Measurements from ENCODE around the gene ANO9.
"Not testable (repeated sequence)": the region's sequence is repeated elsewhere in the genome, so short reads cannot be mapped to it uniquely, and the experiment has no call there.

Gene ANO9

DNA sequence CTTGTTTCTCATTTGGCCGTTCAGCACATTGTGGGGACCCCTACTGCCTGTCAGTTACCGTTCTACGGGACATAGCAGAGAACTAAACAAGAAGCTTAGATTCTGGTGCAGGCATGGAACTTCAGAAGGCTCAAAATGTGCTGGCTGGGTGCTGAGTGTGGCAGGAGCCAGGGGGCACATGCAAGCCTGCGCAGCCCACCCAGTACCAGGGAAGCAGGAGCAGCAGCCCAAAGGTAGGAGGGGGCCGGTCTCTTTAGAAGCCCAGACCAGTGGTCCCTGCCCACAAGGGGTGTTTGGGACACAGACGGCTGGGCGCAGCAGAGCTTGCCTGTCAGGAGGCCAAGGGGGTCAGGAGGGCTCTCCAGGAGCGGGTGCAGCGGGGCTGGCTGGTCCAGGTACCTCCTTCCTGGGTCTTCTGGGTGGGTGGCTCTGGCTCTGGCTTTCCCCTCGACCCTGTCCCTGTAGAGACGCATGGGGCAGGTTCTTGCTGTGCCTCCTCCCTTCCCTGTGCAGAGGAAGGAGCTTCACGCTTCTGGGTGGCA lies 10.5 kb upstream of the ANO9 start:
- no peak for DNase-seq (ENCODE audit: low spot score)

DNA sequence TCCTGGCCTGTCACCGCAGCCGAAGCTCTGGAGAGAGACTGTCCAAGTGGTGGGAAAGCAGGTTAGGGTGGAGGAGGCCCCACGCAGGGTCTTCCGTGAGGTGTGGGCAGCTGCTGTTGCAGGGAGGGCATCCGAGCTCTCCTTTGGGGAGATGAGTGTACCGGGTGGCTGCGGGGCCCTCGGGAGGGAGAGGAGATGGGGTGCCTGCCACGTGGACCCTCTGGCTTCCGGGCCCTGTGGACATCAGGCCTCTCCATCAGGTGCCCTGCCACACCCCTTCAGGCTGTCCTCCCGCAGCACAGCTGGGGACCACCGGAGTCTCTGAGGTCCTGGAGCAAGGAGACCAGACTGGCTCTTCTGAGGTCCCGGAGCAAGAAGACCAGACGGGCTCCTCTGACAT lies 9.9 kb upstream of the ANO9 start:
- no peak for DNase-seq (ENCODE audit: low spot score)

DNA sequence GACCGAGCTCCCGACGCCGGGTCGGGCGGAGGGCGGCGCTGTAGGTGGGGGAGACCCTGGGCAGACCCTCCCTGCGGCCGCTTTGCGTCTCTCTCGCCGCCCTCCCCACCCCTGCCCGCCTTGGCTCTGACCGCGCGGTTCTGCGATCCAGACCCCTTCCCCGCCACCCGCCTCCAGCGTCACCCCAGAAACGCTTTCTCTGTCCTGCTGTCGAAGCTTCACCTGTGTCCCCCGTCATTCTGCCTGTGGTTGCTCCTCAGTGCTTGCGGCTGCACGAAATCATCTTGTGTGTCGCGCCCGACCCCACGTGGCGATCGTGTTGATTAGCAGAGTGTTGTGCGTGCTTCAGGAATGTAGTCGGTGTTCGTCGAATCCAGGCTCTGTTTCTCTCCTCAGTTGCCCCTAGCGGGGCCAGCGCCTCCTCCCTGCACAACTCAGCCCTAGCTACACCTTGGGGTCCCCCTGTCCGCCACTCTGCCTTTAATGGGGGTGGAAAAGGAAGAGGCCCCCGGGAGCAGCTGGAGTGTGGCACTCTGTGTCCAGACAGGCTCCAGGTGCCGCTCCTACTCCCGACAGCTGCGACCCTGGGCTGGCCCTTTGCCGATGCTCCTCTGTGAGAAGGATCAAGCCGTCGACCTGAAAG lies 9.1 kb upstream of the ANO9 start:
- peak; percentile 36 for DNase-seq (ENCODE audit: low spot score)

DNA sequence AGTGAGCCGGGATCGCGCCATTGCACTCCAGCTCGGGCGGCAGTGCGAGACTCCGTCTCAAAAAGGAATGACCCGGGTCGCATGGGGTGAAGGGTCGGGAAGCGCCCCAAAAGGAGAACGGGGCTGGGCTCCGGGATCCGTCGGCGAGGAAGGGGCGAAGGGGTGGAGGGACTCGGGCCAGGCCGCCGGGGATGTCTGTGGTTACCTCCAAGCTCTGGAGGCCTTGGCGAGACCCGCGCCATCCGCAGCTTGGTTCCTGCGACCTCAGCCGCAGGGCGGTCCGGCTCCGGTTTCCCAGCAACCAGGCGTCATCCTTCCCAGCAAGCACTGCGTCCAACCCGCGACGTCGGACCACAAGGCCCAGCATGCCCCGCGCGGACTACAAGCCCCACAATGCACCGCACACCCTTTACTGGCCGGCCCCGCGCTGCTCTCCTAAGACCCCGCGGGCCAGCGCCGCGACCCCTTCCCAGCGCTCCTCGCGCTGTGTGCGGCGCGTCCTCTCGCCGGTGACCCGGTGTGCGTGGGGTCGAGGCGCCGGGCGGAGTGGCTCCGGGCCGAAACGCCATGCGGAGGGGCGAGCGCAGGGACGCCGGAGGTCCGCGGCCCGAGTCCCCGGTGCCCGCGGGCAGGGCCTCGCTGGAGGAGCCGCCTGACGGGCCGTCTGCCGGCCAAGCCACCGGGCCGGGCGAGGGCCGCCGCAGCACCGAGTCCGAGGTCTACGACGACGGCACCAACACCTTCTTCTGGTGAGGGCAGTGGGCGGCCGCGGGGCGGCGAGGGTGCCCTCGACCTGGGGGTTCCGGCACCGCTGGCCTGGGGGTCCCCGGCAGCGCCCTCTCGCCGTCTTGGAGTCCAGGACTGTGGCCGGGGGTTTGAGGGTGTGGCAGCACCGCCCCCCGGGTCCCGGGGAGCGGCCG lies 8.3 kb upstream of the ANO9 start, which contains the start of gene PTDSS2:
Gene PTDSS2 (plus strand): TSS at position 391 of the 920 bp plus-strand sequence. CDS start 177 bp downstream, at position 568.
- peak; percentile 92 for DNase-seq (ENCODE audit: low spot score)

DNA sequence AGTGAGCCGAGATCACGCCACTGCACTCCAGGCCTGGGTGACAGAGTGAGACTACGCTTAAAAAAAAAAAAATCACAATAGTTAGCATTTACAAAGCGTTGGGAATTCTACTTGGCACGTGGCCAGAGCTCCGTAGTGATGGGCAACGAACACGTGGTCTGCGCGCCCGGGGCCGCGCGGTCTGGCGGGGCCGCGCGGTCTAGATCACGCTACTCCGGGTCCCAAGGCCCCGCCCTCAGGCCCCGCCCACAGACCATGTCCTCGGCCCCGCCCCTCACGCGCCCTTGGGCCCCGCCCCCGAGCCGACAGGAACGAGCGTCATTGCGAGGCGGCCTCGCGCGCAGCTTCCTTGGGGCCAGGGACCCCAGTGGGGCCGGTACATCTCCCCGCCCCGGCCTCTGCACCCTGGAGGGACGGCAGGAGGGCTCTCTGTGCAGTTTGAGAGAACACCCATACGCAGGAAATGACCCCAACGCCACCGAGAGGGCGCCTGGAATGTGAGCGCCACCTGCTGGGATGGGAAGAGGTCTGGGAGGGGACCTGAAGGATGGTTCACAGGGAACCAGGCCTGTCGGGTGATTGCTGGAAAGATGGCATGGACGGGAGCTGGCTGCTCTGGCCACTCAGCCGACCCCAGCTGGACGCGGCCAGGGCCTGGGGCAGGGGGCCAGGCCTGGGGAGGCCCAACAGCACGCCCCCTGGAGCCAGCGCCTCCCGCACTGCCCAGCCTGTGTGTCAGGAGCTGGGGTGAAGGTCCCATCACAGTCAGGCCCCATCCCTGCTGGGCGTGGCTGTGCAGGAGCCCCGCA lies 6.3 kb upstream of the ANO9 start:
- peak; percentile 94 for DNase-seq (ENCODE audit: low spot score)

DNA sequence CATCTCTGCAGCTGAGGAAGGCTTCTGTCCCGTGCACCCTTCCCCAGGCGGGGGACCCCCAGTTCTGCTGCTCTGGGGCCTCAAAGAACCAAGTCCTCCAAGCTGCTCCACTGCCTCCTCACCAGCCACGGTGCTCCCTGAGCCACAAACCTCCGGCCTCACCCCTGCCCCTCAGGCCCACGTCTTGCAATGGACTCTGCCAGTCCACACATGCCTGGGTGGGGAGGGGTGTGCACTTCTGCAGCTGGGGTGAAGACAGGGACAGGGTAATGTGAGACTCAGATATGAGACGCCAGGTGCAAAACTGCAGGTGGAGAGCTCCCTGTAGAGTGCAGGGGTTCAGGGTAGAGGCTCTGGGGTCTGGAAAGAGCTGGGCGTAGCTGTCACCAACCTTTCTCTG lies 5.1 kb upstream of the ANO9 start:
- no peak for DNase-seq (ENCODE audit: low spot score)

DNA sequence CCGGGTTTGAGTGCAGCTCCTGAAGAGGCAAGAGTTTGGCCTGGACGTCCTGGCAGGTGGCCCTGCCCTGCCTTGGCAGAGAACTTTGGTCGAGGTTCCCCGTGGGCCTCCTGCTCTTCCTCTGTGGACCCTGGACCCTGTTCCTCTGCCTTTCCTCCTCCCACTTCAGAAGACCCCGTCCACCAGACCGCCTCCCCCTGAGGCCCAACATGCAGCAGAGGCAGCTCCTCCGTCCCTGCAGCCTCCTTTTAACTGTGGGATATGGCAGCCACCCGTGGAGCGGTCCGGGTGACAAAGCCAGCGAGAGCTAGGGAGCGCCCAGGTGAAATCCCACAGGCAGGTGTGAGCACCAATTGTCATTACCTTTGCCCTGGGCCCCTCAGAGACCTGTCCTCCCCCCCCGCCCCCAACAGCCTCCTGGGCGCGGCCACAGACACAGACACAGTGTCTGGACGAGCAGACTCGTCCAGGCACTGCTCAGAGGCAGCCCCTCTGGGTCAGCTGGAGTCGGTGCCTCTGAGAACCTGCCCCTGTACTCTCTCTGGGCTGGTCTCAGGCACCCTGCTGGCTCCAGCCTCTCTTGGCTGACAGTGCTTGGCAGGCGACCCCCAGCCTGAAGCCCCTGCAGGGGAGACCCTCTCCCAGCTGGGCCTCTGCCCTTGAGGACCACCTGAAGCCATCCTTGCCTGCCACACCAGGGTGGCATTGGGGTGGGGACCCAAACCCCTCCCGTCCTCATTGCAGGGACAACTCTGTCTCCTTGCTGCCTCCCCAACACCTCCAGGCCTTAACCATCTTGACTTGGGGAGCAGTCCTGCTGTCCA lies 4.2 kb upstream of the ANO9 start:
- DNase-seq (ENCODE audit: low spot score): no peak

DNA sequence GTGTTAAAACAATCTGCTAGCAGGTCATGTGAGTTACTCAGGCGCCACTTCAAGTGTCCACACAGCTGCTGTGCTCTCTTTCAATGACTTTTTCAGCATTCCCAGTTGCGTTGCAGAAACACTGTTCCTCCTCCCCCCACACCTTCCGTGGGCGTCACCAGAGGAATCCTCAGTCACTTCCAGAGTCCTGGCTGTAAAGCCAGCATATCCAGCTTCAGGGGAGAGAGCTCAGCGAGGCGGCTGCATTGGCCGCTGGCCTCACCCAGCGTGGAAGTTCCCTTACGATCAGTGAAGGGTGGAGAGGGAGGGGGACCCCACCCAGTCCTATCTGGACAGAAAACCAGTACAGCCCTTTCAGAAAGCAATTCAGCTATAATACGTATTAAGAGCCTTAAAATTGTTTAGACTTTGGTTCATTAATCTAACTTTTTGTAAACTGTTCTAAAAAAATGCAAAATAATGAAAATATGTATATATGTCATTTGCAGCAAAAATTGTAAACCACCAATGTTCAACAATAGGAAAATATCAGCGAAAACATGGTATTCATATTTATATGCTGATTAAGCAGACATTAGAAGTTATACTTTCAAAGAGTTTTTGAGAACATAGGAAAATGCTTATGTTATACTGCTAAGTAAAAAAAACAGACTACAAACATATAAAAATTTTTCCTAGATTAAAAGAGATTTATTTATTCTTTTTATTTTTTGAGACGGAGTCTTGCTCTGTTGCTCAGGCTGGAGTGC lies 2.8 kb upstream of the ANO9 start:
- DNase-seq (ENCODE audit: low spot score): peak; percentile 42

DNA sequence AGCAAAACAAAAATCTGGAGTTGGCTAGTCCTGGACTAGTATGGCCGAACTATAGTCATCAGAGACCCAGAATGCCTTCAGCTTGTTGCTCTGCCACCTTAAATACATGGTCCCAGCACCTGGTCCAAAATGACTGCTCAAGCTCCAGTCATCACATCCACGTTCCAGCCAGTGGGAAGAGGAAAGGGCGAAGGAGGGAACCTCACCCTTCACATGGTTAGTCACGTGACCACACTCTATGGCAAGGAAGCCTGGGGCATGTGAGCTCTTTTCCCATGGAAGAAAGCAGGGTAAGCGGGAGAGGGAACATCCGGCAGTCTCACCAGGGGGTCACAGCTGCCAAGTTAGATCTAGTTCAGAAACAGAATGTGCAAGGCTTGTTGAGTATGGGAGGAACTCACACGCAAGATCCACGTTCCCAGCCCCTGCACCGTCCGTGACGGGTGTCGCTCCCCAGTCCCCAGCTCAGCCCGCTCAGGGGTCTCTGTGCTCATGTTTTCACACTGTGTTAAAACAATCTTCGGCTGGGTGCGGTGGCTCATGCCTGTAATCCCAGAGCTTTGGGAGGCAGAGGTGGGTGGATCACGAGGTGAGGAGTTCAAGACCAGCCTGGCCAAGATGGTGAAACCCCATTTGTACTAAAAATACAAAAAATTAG lies 1.9 kb upstream of the ANO9 start:
- DNase-seq (ENCODE audit: low spot score): peak; percentile 10

DNA sequence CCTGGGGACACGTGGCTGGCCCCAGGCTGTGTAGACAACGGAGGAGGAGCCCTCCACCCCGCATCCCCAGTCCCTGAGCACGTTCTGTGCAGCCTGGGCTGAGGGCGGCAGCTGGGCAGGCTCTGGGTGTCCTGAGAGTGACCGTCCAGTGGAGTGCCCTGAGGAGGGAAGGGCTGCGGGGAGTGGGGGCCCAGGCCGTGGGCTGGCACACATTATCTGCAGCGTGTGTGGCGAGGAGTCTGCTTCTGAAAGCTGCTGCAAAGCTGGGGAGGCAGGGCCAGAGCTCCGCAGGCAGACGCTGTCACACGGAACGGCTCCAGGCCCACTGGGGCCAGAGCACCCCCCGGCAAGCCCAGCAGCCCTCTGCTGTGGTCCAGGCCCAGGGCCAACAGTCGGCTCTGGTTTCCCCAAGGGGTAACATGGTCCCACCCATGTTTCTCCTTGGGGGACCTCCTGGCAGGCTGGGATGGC lies 835 bp upstream of the ANO9 start:
- DNase-seq (ENCODE audit: low spot score): no peak

DNA sequence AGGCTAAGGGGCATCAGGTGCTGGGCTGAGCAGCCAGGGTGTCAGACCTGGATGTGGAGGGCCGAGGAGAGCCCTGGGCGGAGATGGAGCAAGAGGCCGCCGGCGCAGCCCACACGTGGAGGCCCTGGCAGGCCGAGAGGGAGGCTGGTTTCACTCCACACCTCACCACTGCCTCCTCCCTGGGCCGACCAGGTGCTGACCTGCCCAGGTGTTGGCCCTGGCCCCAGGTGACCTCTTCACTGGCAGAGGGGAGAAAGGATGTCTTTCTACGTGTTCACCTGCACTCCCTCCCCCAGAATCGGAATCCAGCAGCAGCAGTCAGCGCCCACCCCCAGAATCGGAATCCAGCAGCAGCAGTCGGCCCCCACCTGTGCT lies 781 bp downstream of the ANO9 start:
- DNase-seq (ENCODE audit: low spot score): no peak

DNA sequence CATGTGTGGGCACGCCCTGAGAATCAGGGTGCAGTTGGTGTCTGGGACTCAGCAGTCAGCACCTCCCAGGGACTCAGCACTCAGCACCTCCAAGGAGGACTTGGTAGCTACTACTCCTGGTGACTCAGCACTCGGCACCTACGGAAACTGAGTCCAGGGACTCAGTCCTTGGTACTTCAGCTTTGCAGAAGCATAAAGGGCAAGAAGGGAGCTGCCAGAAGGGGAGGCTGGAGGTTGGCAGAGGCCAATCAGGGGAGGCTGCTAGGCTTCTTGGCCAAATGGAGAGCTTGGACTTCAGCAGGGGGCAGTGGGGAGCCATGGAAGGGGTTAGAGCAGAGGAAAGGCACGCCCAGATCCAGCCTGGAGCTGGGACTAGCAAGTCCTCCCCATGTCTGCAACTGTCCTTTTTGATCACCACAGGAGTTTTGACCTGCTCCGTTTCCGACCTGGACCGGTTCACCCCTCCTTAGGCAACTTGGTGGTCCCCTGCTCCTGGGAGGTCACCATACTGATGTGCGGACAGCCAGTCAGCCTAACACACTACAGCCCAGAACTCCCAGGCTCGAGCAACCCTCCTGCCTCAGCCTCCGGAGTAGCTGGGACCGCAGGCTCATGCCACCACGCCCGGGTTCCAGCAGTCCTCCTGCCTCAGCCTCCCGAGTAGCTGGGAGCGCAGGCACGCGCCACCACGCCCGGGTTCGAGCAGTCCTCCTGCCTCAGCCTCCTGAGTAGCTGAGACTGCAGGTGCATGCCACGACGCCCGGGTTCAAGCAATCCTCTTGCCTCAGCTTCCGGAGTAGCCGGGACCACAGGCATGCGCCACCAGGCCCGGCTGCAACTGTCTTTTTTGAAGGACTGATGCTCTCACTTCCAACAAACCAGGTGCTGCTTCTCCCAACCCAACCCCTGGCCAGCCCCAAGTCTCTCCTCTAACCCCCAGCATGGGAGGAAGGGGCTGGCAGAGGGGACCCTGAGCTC lies 1.5 kb downstream of the ANO9 start:
- DNase-seq (ENCODE audit: low spot score): no peak

DNA sequence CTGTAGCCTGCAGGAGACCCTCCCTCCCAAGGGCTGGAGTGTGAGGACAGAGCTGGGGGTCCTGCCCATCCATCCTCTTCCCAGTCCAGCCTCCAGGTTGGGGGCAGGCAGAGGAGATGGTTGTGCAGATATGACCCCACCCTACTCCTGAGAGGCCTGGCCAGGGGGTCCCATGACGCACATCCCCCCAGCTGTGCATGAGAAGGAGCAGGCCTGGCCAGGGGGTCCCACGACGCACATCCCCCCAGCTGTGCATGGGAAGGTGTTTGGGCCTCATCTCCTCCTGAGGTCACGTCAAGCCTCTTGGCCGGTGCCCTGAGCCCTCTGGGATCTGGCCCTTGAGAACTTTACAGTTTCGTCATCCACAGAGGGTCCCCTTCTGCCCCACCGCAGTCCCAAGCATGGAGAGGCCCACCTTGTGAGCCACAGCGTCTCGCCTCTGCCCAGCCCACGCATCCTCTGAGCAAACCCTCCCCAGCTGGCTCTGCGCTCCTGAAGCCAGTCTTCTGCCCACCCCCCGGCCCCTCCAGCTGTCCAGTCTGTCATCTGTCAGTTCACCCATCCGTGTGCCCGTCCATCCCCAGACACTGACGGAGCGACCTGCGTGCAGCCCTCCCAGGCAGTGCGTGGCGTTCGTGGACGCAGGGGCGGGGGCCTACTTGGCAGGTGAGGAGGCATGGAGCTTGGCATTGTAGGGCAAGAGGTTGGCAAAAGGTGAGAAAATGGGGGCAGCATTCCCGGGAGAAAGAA lies 2.3 kb downstream of the ANO9 start:
- no peak for DNase-seq (ENCODE audit: low spot score)

DNA sequence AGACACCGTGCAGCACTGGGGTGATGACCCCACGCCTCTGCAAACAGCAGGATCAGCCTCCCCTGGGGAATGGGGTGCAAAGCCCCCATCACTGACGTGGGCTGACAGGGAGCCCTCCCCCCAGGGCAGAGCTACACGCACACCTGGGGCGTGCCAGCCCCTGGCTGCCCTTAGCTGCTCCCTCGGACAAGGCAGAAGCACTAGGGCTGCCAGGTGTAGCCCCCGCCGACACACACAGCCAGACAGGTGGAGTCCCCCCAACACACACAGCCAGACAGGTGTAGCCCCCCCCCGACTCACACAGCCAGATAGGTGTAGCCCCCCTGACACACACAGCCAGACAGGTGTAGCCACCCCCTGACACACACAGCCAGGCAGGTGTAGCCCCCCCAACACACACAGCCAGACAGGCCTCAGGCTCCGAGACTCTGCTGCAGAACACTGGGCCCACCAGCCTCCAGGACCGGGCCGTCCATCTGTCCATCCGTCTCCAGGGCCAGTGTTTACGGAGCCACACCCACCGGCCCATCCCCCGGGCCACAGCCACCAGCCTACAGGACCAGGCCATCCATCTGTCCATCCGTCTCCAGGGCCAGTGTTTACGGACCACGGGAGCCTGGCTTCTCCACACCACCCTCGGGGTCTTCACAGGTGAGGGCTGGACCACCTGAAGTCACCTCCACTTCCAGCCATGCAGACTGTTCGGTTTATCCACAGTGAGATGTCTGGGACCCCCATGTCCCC lies 3.5 kb downstream of the ANO9 start:
- DNase-seq (ENCODE audit: low spot score): no peak

DNA sequence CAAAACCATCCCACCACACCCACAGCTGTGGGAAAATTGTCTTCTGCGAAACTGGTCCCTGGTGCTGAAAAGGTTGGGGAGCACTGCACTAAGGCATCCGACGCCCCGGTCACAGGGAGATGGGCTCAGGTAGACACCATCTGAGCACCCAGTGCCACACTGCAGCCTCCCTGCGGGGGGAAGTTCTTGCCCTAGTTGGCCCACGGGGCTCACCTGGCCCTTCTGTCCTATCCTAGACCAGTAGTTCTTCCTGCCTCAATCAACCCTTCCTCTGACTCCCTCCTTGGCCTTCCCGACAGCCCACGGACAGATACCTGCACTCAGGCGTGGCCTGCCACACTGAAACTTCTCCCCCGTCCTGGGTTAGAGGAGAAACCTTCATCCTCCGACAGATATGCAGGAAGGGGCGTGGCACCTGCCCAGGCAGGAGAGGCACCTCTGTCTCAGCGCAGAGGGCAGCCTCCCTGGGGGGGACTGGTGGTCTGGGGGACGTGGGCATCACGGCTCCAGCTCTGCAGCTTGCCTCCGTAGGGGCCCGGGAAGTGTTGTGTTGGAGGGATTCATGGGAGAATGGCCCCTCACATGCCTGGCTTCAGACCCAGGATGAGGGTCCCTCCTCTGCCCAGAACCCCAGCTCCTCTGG lies 4.5 kb downstream of the ANO9 start:
- no peak for DNase-seq (ENCODE audit: low spot score)

DNA sequence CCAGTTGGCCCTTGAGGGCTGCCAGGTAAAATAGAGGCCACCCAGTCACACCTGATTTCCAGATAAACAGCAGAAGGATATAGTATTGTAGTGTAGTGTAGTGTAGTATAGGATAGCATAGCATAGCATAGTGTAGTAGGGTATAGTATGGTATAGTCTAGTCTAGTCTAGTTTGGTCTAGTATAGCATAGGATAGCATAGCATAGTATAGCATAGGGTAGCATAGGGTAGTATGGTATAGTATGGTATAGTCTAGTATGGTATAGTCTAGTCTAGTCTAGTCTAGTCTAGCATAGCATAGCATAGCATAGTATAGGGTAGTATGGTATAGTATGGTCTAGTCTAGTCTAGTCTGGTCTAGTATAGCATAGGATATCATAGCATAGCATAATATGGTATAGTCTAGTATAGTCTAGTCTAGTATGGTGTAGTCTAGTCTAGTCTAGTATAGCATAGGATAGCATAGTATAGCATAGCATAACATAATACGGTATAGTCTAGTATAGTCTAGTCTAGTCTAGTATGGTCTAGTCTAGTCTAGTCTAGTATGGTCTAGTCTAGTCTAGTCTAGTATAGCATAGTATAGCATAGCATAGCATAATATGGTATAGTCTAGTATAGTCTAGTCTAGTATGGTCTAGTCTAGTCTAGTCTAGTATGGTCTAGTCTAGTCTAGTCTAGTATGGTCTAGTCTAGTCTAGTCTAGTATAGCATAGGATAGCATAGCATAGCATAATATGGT lies 6.6 kb downstream of the ANO9 start:
- not testable (repeated sequence) for DNase-seq (ENCODE audit: low spot score)

Measured in COLO829 (cell line).